ENCODE results near the gene NDUFB2. TPM values are rescaled to one million over a fixed set of nuclear protein-coding genes. Genes with fewer than 3 reads are reported as not detected.

NDUFB2 gene
- total and polyA plus RNA-seq, 9 of the 15 experiments (the other 6 are each of a cell fraction or from before 2014, with no cell fraction given), result 220 to 2,075 (median 320) TPM

- in situ Hi-C loops (cut with MboI), result no loop called here
- no peaks in the 10 kb centered on the region; a peak in 2 of 5 replicates for H3K4me1 ChIP-seq (replicated peaks in 1 of 2; ENCODE audit: control insufficient read depth in 2 of 2, insufficient read depth in 2 of 2, low read length in 2 of 2)
- intact Hi-C loops (cut with micrococcal nuclease), result loop anchor here (10.0 kb wide), 1 partner anchor 482 kb away; the partner anchor contains the start of gene KDM7A
- no peaks in the 10 kb centered on the region for H3K36me3 ChIP-seq (ENCODE audit: control insufficient read depth, insufficient read depth, low read length)
- DNase-seq (ENCODE audit: extremely low read depth in 1 of 4, low spot score in 3 of 4) (no peak), ATAC-seq (peak; percentile 51; the same call in 2 of the 3 replicates), FAIRE-seq (no peak)
- H3K79me2 ChIP-seq (ENCODE audit: control insufficient read depth, insufficient read depth, low read length), result no peaks in the 10 kb centered on the region
- BruUV-seq (replicated peaks), result no TSS peak
- 9% methylated on average over 11 of the region's 11 CpGs for WGBS (ENCODE audit: insufficient coverage, low coverage, missing lambda C conversion rate)
- no peaks in the 10 kb centered on the region for H3K9me3 ChIP-seq (replicated peaks; ENCODE audit: control insufficient read depth, insufficient read depth, low read depth, low read length)
- TF ChIP-seq CEBPG (CRISPR knock-in tag; IDR thresholded peaks at IDR 0.05) (no peak), CEBPG (tag; conservative IDR thresholded peaks at IDR 0.05 in 1 of 2, IDR thresholded peaks at IDR 0.05 in 1 of 2) (peak; percentile 25 to 90; a peak in 2 of 4 replicates), SPI1 (IDR thresholded peaks at IDR 0.05; ENCODE audit: borderline replicate concordance, low read depth, low read length) (peak; percentile 90), NR2C2 (CRISPR knock-in tag; IDR thresholded peaks at IDR 0.05) (no peak), NR2C2 (tag; IDR thresholded peaks at IDR 0.05) (0 out of 2 replicates have a peak, but pooled peaks have one; percentile 23), CEBPB (tag; IDR thresholded peaks at IDR 0.05) (peak; percentile 90), ATF7 (IDR thresholded peaks at IDR 0.05) (0 out of 2 replicates have a peak, but pooled peaks have one; percentile 24), WHSC1 (IDR thresholded peaks at IDR 0.05; ENCODE audit: low read length) (no peak), MTA2 (IDR thresholded peaks at IDR 0.05; ENCODE audit: low read depth) (no peak)
- no peak overlapping the region for H3K27ac ChIP-seq (ENCODE audit: extremely low read depth, low read depth, low read length)
- no peak overlapping the region for H3K4me3 ChIP-seq
- H2AFZ ChIP-seq (ENCODE audit: low read depth, low read length), result peak overlapping the region; percentile 15; the same call in 1 of the 2 replicates
- H3K9me1 ChIP-seq (ENCODE audit: control insufficient read depth, insufficient read depth, low read length), result no peaks in the 10 kb centered on the region
- peak overlapping the region in 1 of 2 experiments; percentile 15; a peak in 1 of 4 replicates for H3K9ac ChIP-seq (ENCODE audit: insufficient read depth in 1 of 2, low read depth in 2 of 2, low read length in 2 of 2)
- ChIA-PET POLR2A (interaction anchor here (0.6 to 1.8 kb wide), 5 partner anchors 10 to 271 kb away, joined by 3 to 5 read pairs (median 4); no protein-coding TSS in a partner anchor), CTCF (ENCODE audit: low intra/inter-chr PET ratio) (no interaction called here)
- peaks cover 65 to 87% of the 10 kb centered on the region in 2 experiments for H3K27me3 ChIP-seq (ENCODE audit: control insufficient read depth in 2 of 2, insufficient read depth in 2 of 2, low read length in 2 of 2)
- H4K20me1 ChIP-seq (replicated peaks; ENCODE audit: control insufficient read depth, insufficient read depth, low read length), result peaks cover 5% of the 10 kb centered on the region
- peak overlapping the region; percentile 34 for H3K4me2 ChIP-seq (ENCODE audit: insufficient read depth, low read length)
These were observed 39.7 kb upstream of the NDUFB2 start for GRCh38 chr7:140656548-140657515.

Data from K562 (cell line).